ENCODE results near the gene TRABD2B.

GRCh38 chr1:47962750-47963492 lies 34.3 kb downstream of the TRABD2B start:
- TF ChIP-seq CTCF (IDR thresholded peaks at IDR 0.05) (no peak), POLR2A (IDR thresholded peaks at IDR 0.05) (no peak)

Measured in lower leg skin (tissue), 3 donors.